Spinal cord (tissue), 10 donors: ENCODE results near the gene ABCC9. TPM values are rescaled to one million over a fixed set of nuclear protein-coding genes. Genes with fewer than 3 reads are reported as not detected.
A peak's percentile ranks its signal among the peaks of the same experiment; 100 is the strongest.
"Not testable (repeated sequence)": the region's sequence is repeated elsewhere in the genome, so short reads cannot be mapped to it uniquely, and the experiment has no call there.

Experiments used
- DNase-seq, 6 donors: peaks; one replicate each; pipeline versions ENCODE4 v3.0.0 to v3.0.0-alpha.2; 2013 to 2015; ENCODE audit warnings: low spot score in 6 of 6, low read depth in 4 of 6
- H3K27ac ChIP-seq: one replicate; pipeline ENCODE4 v1.5.1; 2013; ENCODE audit warnings: low read depth, low read length, control low read depth
- H3K27me3 ChIP-seq: one replicate; pipeline ENCODE4 v1.6.1; 2013; ENCODE audit warnings: low read length; ENCODE audit not compliant: control insufficient read depth, insufficient read depth
- H3K36me3 ChIP-seq: one replicate; pipeline ENCODE4 v1.6.1; 2013; ENCODE audit warnings: low read length; ENCODE audit not compliant: control insufficient read depth, insufficient read depth
- H3K4me1 ChIP-seq: one replicate; pipeline ENCODE4 v1.6.1; 2013; ENCODE audit warnings: low read length; ENCODE audit not compliant: control insufficient read depth, insufficient read depth
- H3K4me3 ChIP-seq: one replicate; pipeline ENCODE4 v1.5.1; 2013; ENCODE audit warnings: low read depth, low read length, control low read depth
- H3K9me3 ChIP-seq: one replicate; pipeline ENCODE4 v1.6.1; 2013; ENCODE audit warnings: low read length; ENCODE audit not compliant: control insufficient read depth, insufficient read depth
- WGBS: methylation state at CpG from one replicate; pipeline ENCODE4 v1.1.5; 2013; ENCODE audit warnings: missing lambda C conversion rate; ENCODE audit not compliant: insufficient coverage; 5-methylcytosine and 5-hydroxymethylcytosine counted together
- polyA plus RNA-seq, 2 donors: library from polyadenylated mRNA; unstranded; fragments of 120-200 nt; gene quantifications; one replicate each; pipeline ENCODE4 v1.2.1, GENCODE V29; 2013; ENCODE audit not compliant: insufficient read length in 2 of 2
- total RNA-seq, 2 donors: library from RNA; depleted of rRNA in 1 of 2; stranded (reverse); fragments of 120-200 nt in 1 of 2; fragments of >200 nt in 1 of 2; gene quantifications; one replicate each; pipeline versions ENCODE4 v1.2.3 to v1.2.4, GENCODE V29; 2013 to 2014
- donor health status: healthy.

ABCC9 gene
- total and polyA plus RNA-seq, 4 donors, result 10.2 to 41.8 (median 22.8) TPM

DNA sequence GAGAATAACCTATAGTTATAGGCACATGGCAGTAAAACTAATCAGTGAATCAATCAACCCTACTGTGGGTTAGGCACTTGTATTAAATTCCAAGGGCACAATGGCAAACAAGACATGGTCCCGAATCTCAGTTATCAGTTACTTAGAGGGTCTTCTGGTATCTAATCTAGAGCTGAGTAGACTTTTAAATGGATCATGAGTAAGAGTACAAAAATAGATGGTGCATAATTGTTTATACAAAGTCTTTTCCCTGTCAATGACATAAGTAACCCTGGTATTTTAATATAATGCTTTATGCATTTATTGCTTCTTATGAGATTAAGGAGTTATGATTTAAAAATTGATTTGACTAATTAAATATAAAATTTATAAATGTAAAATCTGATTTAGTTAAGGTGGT lies 143.7 kb downstream of the ABCC9 start:
- Histone ChIP-seq H3K4me3 (no peak overlapping the region), H3K27me3 (no peaks in the 10 kb centered on the region), H3K36me3 (no peaks in the 10 kb centered on the region), H3K4me1 (no peaks in the 10 kb centered on the region), H3K27ac (no peak overlapping the region), H3K9me3 (no peaks in the 10 kb centered on the region)
- no peak for DNase-seq
- no CpG with 5 or more reads among the region's 1 CpG for WGBS

DNA sequence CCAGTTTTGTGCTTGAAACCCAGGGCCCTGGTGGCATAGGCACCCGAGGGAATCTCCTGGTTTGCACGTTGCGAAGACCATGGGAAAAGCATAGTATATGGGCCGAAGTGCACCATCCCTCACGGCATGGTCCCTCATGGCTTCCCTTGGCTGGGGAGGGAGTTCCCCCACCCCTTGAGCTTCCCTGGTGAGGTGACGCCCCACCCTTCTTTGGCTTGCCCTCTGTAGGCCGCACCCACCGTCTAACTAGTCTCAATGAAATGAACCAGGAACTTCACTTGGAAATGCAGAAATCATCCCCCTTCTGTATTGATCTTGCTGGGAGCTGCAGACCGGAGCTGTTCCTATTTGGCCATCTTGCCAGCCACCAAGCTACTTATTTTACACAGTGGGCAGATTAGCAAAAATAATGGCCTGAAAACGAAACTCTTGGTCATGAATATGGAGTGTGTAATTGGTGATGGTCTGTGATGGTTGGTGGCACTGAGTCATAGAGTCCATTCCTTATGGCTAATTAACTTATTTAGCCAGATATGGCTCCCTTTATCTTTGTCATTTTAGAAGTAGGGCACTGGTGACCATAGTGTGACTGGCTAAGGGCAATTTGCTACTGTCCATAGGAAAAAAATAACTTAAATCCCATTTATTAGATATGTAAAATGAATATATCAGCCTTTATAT lies 145.4 kb downstream of the ABCC9 start:
- 94% methylated on average over 9 of the region's 10 CpGs for WGBS
- Histone ChIP-seq H3K36me3 (no peaks in the 10 kb centered on the region), H3K9me3 (no peaks in the 10 kb centered on the region), H3K4me1 (no peaks in the 10 kb centered on the region), H3K27ac (no peak overlapping the region), H3K27me3 (no peaks in the 10 kb centered on the region), H3K4me3 (no peak overlapping the region)
- DNase-seq, result no peak

DNA sequence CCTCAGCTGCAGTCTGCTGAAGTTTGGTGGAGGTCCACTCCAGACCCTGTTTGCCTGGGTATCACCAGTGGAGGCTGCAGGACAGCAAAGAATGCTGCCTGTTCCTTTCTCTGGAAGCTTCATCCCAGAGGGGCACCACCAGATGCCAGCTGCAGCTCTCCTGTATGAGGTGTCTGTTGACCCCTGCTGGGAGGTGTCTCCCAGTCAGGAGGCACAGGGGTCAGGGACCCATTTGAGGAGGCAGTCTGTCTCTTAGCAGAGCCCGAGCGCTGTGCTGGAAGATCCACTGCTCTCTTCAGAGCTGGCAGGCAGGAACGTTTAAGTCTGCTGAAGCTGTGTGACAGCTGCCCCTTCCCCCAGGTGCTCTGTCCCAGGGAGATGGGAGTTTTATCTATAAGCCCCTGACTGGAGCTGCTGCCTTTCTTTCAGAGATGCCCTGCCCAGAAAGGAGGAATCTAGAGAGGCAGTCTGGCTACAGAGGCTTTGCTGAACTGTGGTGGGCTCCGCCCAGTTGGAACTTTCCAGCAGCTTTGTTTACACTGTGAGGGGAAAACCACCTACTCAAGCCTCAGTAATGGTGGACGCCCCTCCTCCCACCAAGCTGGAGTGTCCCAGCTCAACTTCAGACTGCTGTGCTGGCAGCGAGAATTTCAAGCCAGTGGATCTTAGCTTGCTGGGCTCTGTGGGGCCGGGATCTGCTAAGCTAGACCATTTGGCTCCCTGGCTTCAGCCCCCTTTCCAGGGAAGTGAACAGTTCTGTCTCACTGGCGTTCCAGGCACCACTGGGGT lies 146.2 kb downstream of the ABCC9 start:
- not testable (repeated sequence) for H3K36me3 ChIP-seq

DNA sequence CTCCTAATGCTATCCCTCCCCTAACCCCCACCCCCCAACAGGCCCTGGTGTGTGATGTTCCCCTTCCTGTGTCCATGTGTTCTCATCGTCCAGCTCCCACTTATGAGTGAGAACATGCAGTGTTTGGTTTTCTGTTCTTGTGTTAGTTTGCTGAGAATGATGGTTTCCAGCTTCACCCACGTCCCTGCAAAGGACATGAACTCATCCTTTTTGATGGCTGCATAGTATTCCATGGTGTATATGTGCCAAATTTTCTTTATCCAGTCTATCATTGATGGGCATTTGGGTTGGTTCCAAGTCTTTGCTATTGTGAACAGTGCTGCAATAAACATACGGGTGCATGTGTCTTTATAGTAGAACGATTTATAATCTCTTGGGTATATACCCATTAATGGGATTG lies 151.5 kb downstream of the ABCC9 start:
- not testable (repeated sequence) for H3K9me3 ChIP-seq, H3K4me3 ChIP-seq, DNase-seq, H3K27me3 ChIP-seq, H3K36me3 ChIP-seq, H3K27ac ChIP-seq, H3K4me1 ChIP-seq
- no CpG with 5 or more reads among the region's 4 CpGs for WGBS

More for the DNA sequence above, 146.2 kb downstream of the ABCC9 start:
- 92% methylated on average over 8 of the region's 8 CpGs for WGBS
- DNase-seq, H3K27me3 ChIP-seq, H3K4me1 ChIP-seq, H3K9me3 ChIP-seq, H3K4me3 ChIP-seq, H3K27ac ChIP-seq: not testable (repeated sequence)

DNA sequence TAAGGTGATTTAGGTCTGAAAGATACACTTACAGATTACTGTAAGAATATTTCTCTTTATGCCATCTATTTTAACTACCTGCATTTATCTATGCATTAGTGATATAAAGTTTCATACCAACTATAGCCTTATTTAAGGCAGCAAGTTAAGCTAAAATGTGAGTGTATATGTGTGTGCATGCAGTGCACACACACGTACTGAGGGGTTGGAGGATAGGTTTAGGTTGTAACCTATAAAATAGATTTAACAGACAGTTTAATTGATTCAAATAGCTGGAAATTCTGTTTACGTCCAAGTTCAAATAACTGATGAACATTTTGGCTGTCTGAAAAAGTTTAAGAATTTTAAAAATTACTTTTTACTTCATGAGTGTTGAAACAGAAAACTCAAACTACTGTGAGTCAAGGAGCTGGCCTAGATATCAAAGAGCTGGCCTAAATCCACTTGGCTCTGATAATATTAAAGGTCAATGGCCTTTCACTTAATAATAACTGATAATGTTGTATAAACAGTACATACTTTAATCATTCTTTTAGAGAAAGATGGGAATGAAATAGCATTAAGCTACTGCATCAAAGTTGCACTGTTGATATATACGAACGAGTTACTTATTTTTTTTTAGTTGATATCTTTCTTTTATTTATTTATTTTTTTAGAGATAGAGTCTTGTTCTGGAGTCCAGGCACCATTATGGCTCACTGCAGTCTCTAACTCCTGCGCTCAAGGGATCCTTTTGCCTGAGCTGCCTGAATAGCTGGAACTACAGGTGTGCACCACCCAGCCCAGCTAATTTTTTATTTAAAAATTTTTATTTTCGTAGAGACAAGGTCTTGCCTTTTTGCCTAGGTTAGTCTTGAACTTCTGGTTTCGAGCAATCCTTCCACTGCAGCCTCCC lies 152.9 kb downstream of the ABCC9 start:
- H3K36me3 ChIP-seq, result no peaks in the 10 kb centered on the region
- no peaks in the 10 kb centered on the region for H3K9me3 ChIP-seq
- H3K4me3 ChIP-seq, result no peak overlapping the region
- no peaks in the 10 kb centered on the region for H3K4me1 ChIP-seq
- no peaks in the 10 kb centered on the region for H3K27me3 ChIP-seq
- no peak for DNase-seq
- no peak overlapping the region for H3K27ac ChIP-seq
- WGBS, result 100% methylated on average over 3 of the region's 7 CpGs

DNA sequence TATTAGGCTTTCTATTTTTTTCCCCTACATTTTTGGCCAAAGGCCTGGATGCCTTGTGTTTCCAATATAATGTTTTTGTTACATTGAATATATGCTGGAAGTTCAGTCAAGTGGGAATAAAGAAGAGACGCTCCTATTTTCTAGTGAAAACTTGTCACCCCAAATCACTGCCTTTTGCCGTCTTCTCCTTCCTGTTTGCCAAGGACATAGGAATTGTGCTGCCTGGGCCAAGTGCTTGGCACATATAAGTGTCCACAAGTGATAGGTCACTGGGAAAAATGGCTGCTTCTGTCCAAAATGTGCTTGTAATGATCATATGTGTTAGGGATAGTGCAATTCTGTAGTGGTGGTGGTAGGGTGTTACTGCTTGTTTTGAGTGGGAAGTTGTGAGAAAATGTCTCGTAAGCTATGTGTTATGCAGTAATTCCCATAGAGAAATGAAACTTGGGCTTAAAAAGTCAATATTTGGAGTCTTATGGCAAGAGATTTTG lies 155.1 kb downstream of the ABCC9 start:
- DNase-seq, result no peak

DNA sequence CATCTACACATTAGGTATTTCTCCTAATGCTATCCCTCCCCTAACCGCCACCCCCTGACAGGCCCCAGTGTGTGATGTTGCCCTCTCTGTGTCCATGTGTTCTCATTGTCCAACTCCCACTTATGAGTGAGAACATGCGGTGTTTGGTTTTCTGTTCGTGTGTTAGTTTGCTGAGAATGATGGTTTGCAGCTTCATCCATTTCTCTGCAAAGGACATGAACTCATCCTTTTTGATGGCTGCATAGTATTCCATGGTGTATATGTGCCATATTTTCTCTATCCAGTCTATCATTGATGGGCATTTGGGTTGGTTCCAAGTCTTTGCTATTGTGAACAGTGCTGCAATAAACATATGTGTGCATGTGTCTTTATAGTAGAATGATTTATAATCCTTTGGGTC lies 158.5 kb downstream of the ABCC9 start:
- H3K27ac ChIP-seq, DNase-seq, H3K27me3 ChIP-seq, H3K4me3 ChIP-seq, H3K4me1 ChIP-seq, H3K36me3 ChIP-seq, H3K9me3 ChIP-seq: not testable (repeated sequence)
- WGBS, result no CpG with 5 or more reads among the region's 3 CpGs

More for the DNA sequence above, 155.1 kb downstream of the ABCC9 start:
- Histone ChIP-seq H3K4me1 (no peaks in the 10 kb centered on the region), H3K27me3 (no peaks in the 10 kb centered on the region), H3K4me3 (no peak overlapping the region), H3K27ac (no peak overlapping the region), H3K9me3 (no peaks in the 10 kb centered on the region), H3K36me3 (no peaks in the 10 kb centered on the region)
- 100% methylated on average over 1 of the region's 3 CpGs for WGBS

DNA sequence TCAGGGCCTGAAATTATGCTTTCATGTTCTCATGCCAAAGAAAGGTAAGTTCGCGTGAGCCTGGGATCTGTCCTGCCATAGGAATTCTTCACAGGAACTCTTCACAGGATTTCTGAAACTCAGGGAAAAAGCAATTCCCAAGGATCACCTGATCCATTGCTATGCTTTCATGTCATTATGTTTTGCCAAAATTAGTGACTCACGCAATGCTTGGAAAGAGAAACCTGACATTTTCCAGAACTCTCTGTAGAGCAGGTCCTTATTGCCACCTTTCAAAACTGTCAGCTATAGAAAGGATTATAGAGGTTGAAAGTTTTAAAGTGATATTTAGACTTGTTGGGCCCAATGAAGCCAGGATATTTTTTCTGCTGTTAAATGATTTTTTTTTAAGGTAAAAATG lies 160.4 kb downstream of the ABCC9 start:
- 94% methylated on average over 2 of the region's 3 CpGs for WGBS
- no peaks in the 10 kb centered on the region for H3K27me3 ChIP-seq
- no peak overlapping the region for H3K4me3 ChIP-seq
- no peaks in the 10 kb centered on the region for H3K4me1 ChIP-seq
- no peak for DNase-seq
- H3K27ac ChIP-seq, result no peak overlapping the region
- H3K9me3 ChIP-seq, result no peaks in the 10 kb centered on the region
- H3K36me3 ChIP-seq, result no peaks in the 10 kb centered on the region

DNA sequence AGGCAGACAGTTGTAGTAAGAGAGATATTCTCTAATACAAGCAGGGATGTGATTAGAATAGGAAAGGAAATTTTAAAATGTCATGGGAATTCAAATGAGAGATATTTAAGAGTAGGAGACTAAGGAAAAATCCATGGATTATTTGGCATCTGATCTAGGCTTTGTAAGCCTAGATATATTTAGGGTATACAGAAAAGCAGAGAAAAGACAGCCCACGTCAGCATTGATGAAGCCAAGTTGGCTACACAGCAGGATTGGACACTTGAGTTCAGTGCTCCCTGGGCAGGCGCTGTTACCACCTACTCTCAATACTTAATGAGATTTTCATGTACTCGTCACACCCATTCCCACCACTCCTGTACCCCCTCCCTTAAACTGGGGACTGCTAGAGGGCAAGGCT lies 165.1 kb downstream of the ABCC9 start:
- Histone ChIP-seq H3K4me3 (no peak overlapping the region), H3K4me1 (peaks cover 11% of the 10 kb centered on the region), H3K27ac (peak overlapping the region; percentile 88), H3K27me3 (peaks cover 23% of the 10 kb centered on the region), H3K9me3 (no peaks in the 10 kb centered on the region), H3K36me3 (no peaks in the 10 kb centered on the region)
- WGBS, result 60% methylated on average over 2 of the region's 3 CpGs
- DNase-seq, result no peak
